HuH-7.5 (cell line): ENCODE measurements around the gene TGFBR3.

Source experiments
- DNase-seq: peaks from one replicate; pipeline ENCODE4 v3.0.0; 2011; ENCODE audit warnings: low spot score

TGFBR3 gene

GRCh38 chr1:91777630-91778300, 108.2 kb downstream of the TGFBR3 start:
- DNase-seq: no peak

- no peak for DNase-seq
Measured at GRCh38 chr1:91777196-91777595, 108.8 kb downstream of the TGFBR3 start.

- no peak for DNase-seq
Measured at GRCh38 chr1:91776068-91776794, 109.7 kb downstream of the TGFBR3 start.

GRCh38 chr1:91775227-91775626, 110.7 kb downstream of the TGFBR3 start:
- no peak for DNase-seq

GRCh38 chr1:91774520-91775203, 111.3 kb downstream of the TGFBR3 start:
- no peak for DNase-seq

- DNase-seq: no peak
Measured at GRCh38 chr1:91771717-91772116, 114.2 kb downstream of the TGFBR3 start.

- DNase-seq: no peak
Measured at GRCh38 chr1:91770667-91771268, 115.2 kb downstream of the TGFBR3 start.

- no peak for DNase-seq
Measured at GRCh38 chr1:91769742-91770141, 116.2 kb downstream of the TGFBR3 start.

GRCh38 chr1:91768786-91769725, 116.9 kb downstream of the TGFBR3 start:
- DNase-seq: no peak

GRCh38 chr1:91768120-91768519, 117.8 kb downstream of the TGFBR3 start:
- no peak for DNase-seq

GRCh38 chr1:91766883-91767282, 119.1 kb downstream of the TGFBR3 start:
- no peak for DNase-seq

GRCh38 chr1:91765880-91766443, 120.0 kb downstream of the TGFBR3 start:
- no peak for DNase-seq

- no peak for DNase-seq
Measured at GRCh38 chr1:91765293-91765692, 120.7 kb downstream of the TGFBR3 start.

GRCh38 chr1:91764471-91765115, 121.4 kb downstream of the TGFBR3 start:
- no peak for DNase-seq

- DNase-seq: no peak
Measured at GRCh38 chr1:91763252-91763651, 122.7 kb downstream of the TGFBR3 start.

GRCh38 chr1:91761295-91761721, 124.6 kb downstream of the TGFBR3 start:
- DNase-seq: no peak

GRCh38 chr1:91760512-91760911, 125.4 kb downstream of the TGFBR3 start:
- no peak for DNase-seq

- no peak for DNase-seq
Measured at GRCh38 chr1:91759076-91759475, 126.9 kb downstream of the TGFBR3 start.

- no peak for DNase-seq
Measured at GRCh38 chr1:91757763-91758460, 128.0 kb downstream of the TGFBR3 start.

- no peak for DNase-seq
Measured at GRCh38 chr1:91755702-91756287, 130.2 kb downstream of the TGFBR3 start.
